GM12878 (cell line): Measurements from ENCODE around the gene FNIP1.

Source experiments
- EZH2 ChIP-seq: IDR thresholded peaks from 2 replicates; pipeline ENCODE4 v1.6.1; 2012; ENCODE audit warnings: low read depth, mild to moderate bottlenecking, control low read depth, inconsistent platforms, low read length, borderline replicate concordance; ENCODE audit not compliant: control insufficient read depth
- NR2F1 ChIP-seq: fragments of 450-650 bp; conservative IDR thresholded peaks from 2 replicates; pipeline ENCODE4 v1.6.1; 2017; ENCODE audit warnings: mild to moderate bottlenecking
- REST ChIP-seq: IDR thresholded peaks from 2 replicates; pipeline ENCODE4 v1.6.1; 2012; ENCODE audit warnings: mild to moderate bottlenecking, low read depth, low read length
- SRF ChIP-seq, 2 experiments: IDR thresholded peaks; 2 replicates each; pipeline ENCODE4 v1.6.1; 2011; ENCODE audit warnings: low read depth in 2 of 2, low read length in 2 of 2, mild to moderate bottlenecking in 1 of 2, moderate library complexity in 1 of 2
- TCF12 ChIP-seq: IDR thresholded peaks from 2 replicates; pipeline ENCODE4 v1.6.1; 2011; ENCODE audit warnings: low read depth, mild to moderate bottlenecking, low read length
- ZBTB11 ChIP-seq: fragments of 450-650 bp; formaldehyde crosslinking; IDR thresholded peaks from 2 replicates; pipeline ENCODE4 v1.5.0; 2022; ENCODE audit warnings: mild to moderate bottlenecking, missing genetic modification characterization

- TF ChIP-seq REST: no peak
- TF ChIP-seq EZH2: no peak
- TF ChIP-seq SRF (IDR thresholded peaks at IDR 0.05; ENCODE audit: low read depth in 2 of 2, low read length in 2 of 2): no peak
- no peak for TF ChIP-seq NR2F1
- no peak for TF ChIP-seq ZBTB11 (CRISPR knock-in tag)
- no peak for TF ChIP-seq TCF12
Measured at GRCh38 chr5:131641494-131641893, 155.3 kb downstream of the FNIP1 start.
